ENCODE data around the gene UCP2.

GRCh38 chr11:73962101-73962705, 20.4 kb downstream of the UCP2 start:
- TF ChIP-seq POLR2A (IDR thresholded peaks at IDR 0.05) (no peak), CTCF (IDR thresholded peaks at IDR 0.05) (no peak)
